DND-41 (cell line): ENCODE measurements around the gene BPIFB3.

Source experiments
- ATAC-seq: fragments of 200-7000 bp; cut with Tn5 transposase; 3 replicates; pipeline ENCODE4 v1.9.1; 2021; ENCODE audit warnings: low read depth; ENCODE audit not compliant: insufficient read depth
- DNase-seq: peaks from one replicate; pipeline ENCODE4 v3.0.0-alpha.2; 2020
- H2AFZ ChIP-seq: 2 replicates; pipeline ENCODE4 v1.6.0; 2012; ENCODE audit warnings: low read depth, low read length
- H3K27ac ChIP-seq: 2 replicates; pipeline ENCODE4 v1.5.1; 2012; ENCODE audit warnings: low read length, inconsistent platforms
- H3K27me3 ChIP-seq: fragments of 200-600 bp; sonication (generic); 2 replicates; pipeline ENCODE4 v1.6.0; 2012; ENCODE audit warnings: low read length, mild to moderate bottlenecking, inconsistent platforms; ENCODE audit not compliant: insufficient read depth, poor library complexity
- H3K36me3 ChIP-seq: 2 replicates; pipeline ENCODE4 v1.5.1; 2012; ENCODE audit warnings: low read length, inconsistent platforms; ENCODE audit not compliant: insufficient read depth
- H3K4me1 ChIP-seq: 2 replicates; pipeline ENCODE4 v1.5.1; 2012; ENCODE audit warnings: mild to moderate bottlenecking, low read length; ENCODE audit not compliant: insufficient read depth
- H3K4me2 ChIP-seq: 2 replicates; pipeline ENCODE4 v1.6.0; 2012; ENCODE audit warnings: mild to moderate bottlenecking, moderate library complexity, low read length, inconsistent platforms; ENCODE audit not compliant: insufficient read depth
- H3K4me3 ChIP-seq, 2 experiments: fragments of 200-600 bp in 1 of 2; shearing (Covaris generic) in 1 of 2; 2 replicates each; pipeline ENCODE4 v1.5.1; 2012 to 2016; ENCODE audit warnings: inconsistent platforms in 2 of 2, low read length in 2 of 2, mild to moderate bottlenecking in 2 of 2, low read depth in 1 of 2, moderate library complexity in 1 of 2
- H3K79me2 ChIP-seq: 2 replicates; pipeline ENCODE4 v1.6.0; 2012; ENCODE audit warnings: low read length, inconsistent platforms; ENCODE audit not compliant: insufficient read depth
- H3K9ac ChIP-seq: 2 replicates; pipeline ENCODE4 v1.6.0; 2012; ENCODE audit warnings: low read depth, mild to moderate bottlenecking, inconsistent platforms, low read length, moderate library complexity
- H3K9me3 ChIP-seq: 2 replicates; pipeline ENCODE4 v1.5.1; 2012; ENCODE audit warnings: low read length, moderate library complexity, mild to moderate bottlenecking, inconsistent platforms; ENCODE audit not compliant: insufficient read depth, severe bottlenecking
- H4K20me1 ChIP-seq: 2 replicates; pipeline ENCODE4 v1.6.0; 2012; ENCODE audit warnings: low read length; ENCODE audit not compliant: insufficient read depth
- CTCF ChIP-seq: IDR thresholded peaks from 2 replicates; pipeline ENCODE4 v1.5.1; 2012; ENCODE audit warnings: borderline replicate concordance, low read length, moderate library complexity, mild to moderate bottlenecking; ENCODE audit not compliant: poor library complexity, severe bottlenecking; ENCODE audit errors: extremely low read depth
- EZH2 ChIP-seq: IDR thresholded peaks from 3 replicates; pipeline ENCODE4 v1.6.1; 2012; ENCODE audit warnings: borderline replicate concordance, low read depth, mild to moderate bottlenecking, moderate library complexity, low read length, inconsistent platforms; ENCODE audit not compliant: severe bottlenecking

BPIFB3 gene

DNA sequence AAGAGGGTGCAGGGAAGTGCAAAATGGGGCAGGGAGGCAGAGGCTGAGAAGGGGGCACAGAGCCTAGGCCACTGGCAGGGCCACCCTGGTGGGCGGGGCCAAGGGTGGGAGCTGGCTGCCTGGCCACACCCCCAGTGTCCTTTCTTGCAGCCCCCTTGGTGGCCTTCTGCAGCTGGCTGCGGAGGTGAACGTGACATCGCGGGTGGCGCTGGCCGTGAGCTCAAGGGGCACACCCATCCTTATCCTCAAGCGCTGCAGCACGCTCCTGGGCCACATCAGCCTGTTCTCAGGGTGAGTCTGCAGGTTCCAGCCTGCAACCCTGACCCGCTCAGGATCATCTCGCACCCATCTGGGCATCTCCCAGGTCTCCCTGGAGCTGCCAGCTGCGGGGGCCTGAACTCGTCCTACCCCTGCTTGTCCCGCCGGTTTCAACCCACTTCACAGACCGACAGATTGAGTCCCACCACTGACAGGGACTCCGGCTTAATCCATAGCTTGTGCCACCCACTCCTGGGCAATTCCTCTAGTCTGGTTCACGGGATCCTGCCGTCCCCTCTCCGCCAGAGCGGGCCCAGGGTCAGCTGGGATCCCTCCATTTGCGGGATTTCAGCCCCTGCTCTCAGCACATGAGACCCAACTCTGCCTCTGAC, 6.2 kb downstream of the BPIFB3 start:
- no peak overlapping the region for H3K27ac ChIP-seq
- ATAC-seq (no peak), DNase-seq (no peak)
- H3K36me3 ChIP-seq, result no peaks in the 10 kb centered on the region
- H3K27me3 ChIP-seq, result no peaks in the 10 kb centered on the region
- no peak overlapping the region for H3K9ac ChIP-seq
- no peak overlapping the region for H3K4me3 ChIP-seq
- no peaks in the 10 kb centered on the region for H4K20me1 ChIP-seq
- no peaks in the 10 kb centered on the region for H3K9me3 ChIP-seq
- no peak overlapping the region for H3K4me2 ChIP-seq
- TF ChIP-seq CTCF (no peak), EZH2 (no peak)
- no peaks in the 10 kb centered on the region for H3K79me2 ChIP-seq
- no peaks in the 10 kb centered on the region for H3K4me1 ChIP-seq
- H2AFZ ChIP-seq, result no peak overlapping the region

GRCh38 chr20:33061658-33062028, 7.9 kb downstream of the BPIFB3 start:
- Histone ChIP-seq H3K79me2 (no peaks in the 10 kb centered on the region), H3K9ac (no peak overlapping the region)

DNA sequence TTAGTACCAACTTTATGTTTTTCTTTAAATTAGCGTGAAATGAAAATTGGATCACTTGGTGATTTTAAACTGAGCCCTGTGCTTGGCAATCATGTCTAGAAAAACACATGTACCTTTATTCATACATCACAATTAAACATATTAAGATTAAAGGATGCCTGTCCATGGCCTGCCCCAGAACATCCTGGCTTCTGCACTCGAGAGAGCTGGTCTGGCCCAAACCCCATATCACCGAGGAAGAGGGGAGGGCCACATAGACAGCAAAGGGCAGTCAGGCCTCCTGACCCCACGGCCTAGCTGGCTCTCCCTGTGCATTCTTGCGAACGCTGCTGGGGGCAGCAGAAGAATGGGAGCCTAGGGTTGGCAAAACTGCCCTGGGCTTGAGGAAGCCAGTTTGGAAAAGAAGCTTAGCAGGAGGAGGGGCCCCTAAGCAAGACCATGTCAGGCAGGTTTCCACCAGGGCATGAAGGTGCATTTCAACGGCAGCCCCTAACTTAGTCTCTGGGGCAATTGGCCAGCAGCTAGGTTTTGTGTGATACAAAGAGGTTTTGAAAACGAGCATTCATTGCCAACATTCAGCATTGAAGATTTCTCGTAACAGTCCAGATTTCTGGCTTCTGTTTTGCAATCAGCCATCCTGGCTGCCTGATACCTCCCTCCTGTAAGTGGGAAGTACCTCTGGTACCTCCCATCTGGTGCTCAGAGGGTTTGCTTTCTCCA, 8.6 kb downstream of the BPIFB3 start:
- Histone ChIP-seq H3K27ac (no peak overlapping the region), H3K4me1 (no peaks in the 10 kb centered on the region), H3K27me3 (no peaks in the 10 kb centered on the region), H3K9ac (no peak overlapping the region), H3K9me3 (no peaks in the 10 kb centered on the region), H3K4me2 (no peak overlapping the region), H4K20me1 (no peaks in the 10 kb centered on the region), H3K79me2 (no peaks in the 10 kb centered on the region), H3K36me3 (no peaks in the 10 kb centered on the region), H3K4me3 (no peak overlapping the region), H2AFZ (no peak overlapping the region)
- ATAC-seq (no peak), DNase-seq (no peak)
- TF ChIP-seq CTCF (no peak), EZH2 (no peak)

More at GRCh38 chr20:33061658-33062028, 7.9 kb downstream of the BPIFB3 start:
- no peaks in the 10 kb centered on the region for H3K9me3 ChIP-seq
- H4K20me1 ChIP-seq, result no peaks in the 10 kb centered on the region
- no peaks in the 10 kb centered on the region for H3K36me3 ChIP-seq
- H3K4me1 ChIP-seq, result no peaks in the 10 kb centered on the region
- no peak overlapping the region for H2AFZ ChIP-seq
- H3K27me3 ChIP-seq, result no peaks in the 10 kb centered on the region
- no peak overlapping the region for H3K4me2 ChIP-seq
- no peak for ATAC-seq
- TF ChIP-seq CTCF, result no peak
- TF ChIP-seq EZH2, result no peak
- no peak overlapping the region for H3K4me3 ChIP-seq
- no peak overlapping the region for H3K27ac ChIP-seq
- no peak for DNase-seq
